Activated naive CD4-positive, alpha-beta T cell treated with anti-CD3 and anti-CD28 coated beads, Interleukin-2, amount 50 U/mL, for 24 hours (primary cell): ENCODE results near the gene EDIL3.

ENCODE experiments used
- H3K27ac Mint-ChIP-seq: one replicate; pipeline ENCODE4 v1.8.0; 2021; ENCODE audit warnings: mild to moderate bottlenecking, mixed read lengths
- H3K27me3 Mint-ChIP-seq: one replicate; pipeline ENCODE4 v1.8.0; 2021; ENCODE audit warnings: mixed read lengths
- H3K36me3 Mint-ChIP-seq: one replicate; pipeline ENCODE4 v1.8.0; 2021; ENCODE audit warnings: mixed read lengths
- H3K4me1 Mint-ChIP-seq: one replicate; pipeline ENCODE4 v1.8.0; 2021; ENCODE audit warnings: mixed read lengths
- H3K4me3 Mint-ChIP-seq: one replicate; pipeline ENCODE4 v1.8.0; 2021; ENCODE audit warnings: mild to moderate bottlenecking, mixed read lengths
- H3K9me3 Mint-ChIP-seq: one replicate; pipeline ENCODE4 v1.8.0; 2021; ENCODE audit warnings: mixed read lengths

Gene EDIL3

GRCh38 chr5:84292000-84292642 lies 92.6 kb downstream of the EDIL3 start:
- Mint-ChIP-seq H3K4me1 (no peaks in the 10 kb centered on the region), H3K9me3 (no peaks in the 10 kb centered on the region), H3K27ac (no peak overlapping the region), H3K36me3 (no peaks in the 10 kb centered on the region), H3K27me3 (no peaks in the 10 kb centered on the region), H3K4me3 (no peak overlapping the region)

GRCh38 chr5:84290673-84291072 lies 94.0 kb downstream of the EDIL3 start:
- Mint-ChIP-seq H3K27ac (no peak overlapping the region), H3K4me1 (no peaks in the 10 kb centered on the region), H3K9me3 (no peaks in the 10 kb centered on the region), H3K4me3 (no peak overlapping the region), H3K27me3 (no peaks in the 10 kb centered on the region), H3K36me3 (no peaks in the 10 kb centered on the region)

GRCh38 chr5:84290161-84290560 lies 94.5 kb downstream of the EDIL3 start:
- Mint-ChIP-seq H3K27ac (no peak overlapping the region), H3K4me1 (no peaks in the 10 kb centered on the region), H3K9me3 (no peaks in the 10 kb centered on the region), H3K27me3 (no peaks in the 10 kb centered on the region), H3K36me3 (no peaks in the 10 kb centered on the region), H3K4me3 (no peak overlapping the region)

- H3K36me3 Mint-ChIP-seq = no peaks in the 10 kb centered on the region
- H3K4me1 Mint-ChIP-seq = no peaks in the 10 kb centered on the region
- no peaks in the 10 kb centered on the region for H3K27me3 Mint-ChIP-seq
- H3K9me3 Mint-ChIP-seq = no peaks in the 10 kb centered on the region
- no peak overlapping the region for H3K4me3 Mint-ChIP-seq
- H3K27ac Mint-ChIP-seq = no peak overlapping the region
Measured at GRCh38 chr5:84287951-84288350, 96.7 kb downstream of the EDIL3 start.

- Mint-ChIP-seq H3K9me3 (no peaks in the 10 kb centered on the region), H3K27me3 (no peaks in the 10 kb centered on the region), H3K27ac (no peak overlapping the region), H3K36me3 (no peaks in the 10 kb centered on the region), H3K4me1 (no peaks in the 10 kb centered on the region), H3K4me3 (no peak overlapping the region)
Measured at GRCh38 chr5:84286662-84287061, 98.0 kb downstream of the EDIL3 start.

GRCh38 chr5:84285641-84286637 lies 98.7 kb downstream of the EDIL3 start:
- Mint-ChIP-seq H3K9me3 (no peaks in the 10 kb centered on the region), H3K27ac (no peak overlapping the region), H3K4me3 (no peak overlapping the region), H3K27me3 (no peaks in the 10 kb centered on the region), H3K4me1 (no peaks in the 10 kb centered on the region), H3K36me3 (no peaks in the 10 kb centered on the region)

- H3K9me3 Mint-ChIP-seq = no peaks in the 10 kb centered on the region
- H3K27ac Mint-ChIP-seq = no peak overlapping the region
- H3K4me3 Mint-ChIP-seq = no peak overlapping the region
- H3K36me3 Mint-ChIP-seq = no peaks in the 10 kb centered on the region
- no peaks in the 10 kb centered on the region for H3K27me3 Mint-ChIP-seq
- no peaks in the 10 kb centered on the region for H3K4me1 Mint-ChIP-seq
Measured at GRCh38 chr5:84281383-84281782, 103.3 kb downstream of the EDIL3 start.

GRCh38 chr5:84279234-84279633 lies 105.4 kb downstream of the EDIL3 start:
- no peaks in the 10 kb centered on the region for H3K4me1 Mint-ChIP-seq
- H3K27ac Mint-ChIP-seq = no peak overlapping the region
- H3K36me3 Mint-ChIP-seq = no peaks in the 10 kb centered on the region

GRCh38 chr5:84275609-84276008 lies 109.1 kb downstream of the EDIL3 start:
- Mint-ChIP-seq H3K4me1 (no peaks in the 10 kb centered on the region), H3K4me3 (no peak overlapping the region), H3K36me3 (no peaks in the 10 kb centered on the region), H3K9me3 (no peaks in the 10 kb centered on the region), H3K27me3 (no peaks in the 10 kb centered on the region), H3K27ac (no peak overlapping the region)

More at GRCh38 chr5:84279234-84279633, 105.4 kb downstream of the EDIL3 start:
- Mint-ChIP-seq H3K4me3 (no peak overlapping the region), H3K9me3 (no peaks in the 10 kb centered on the region), H3K27me3 (no peaks in the 10 kb centered on the region)

GRCh38 chr5:84274585-84275468 lies 109.9 kb downstream of the EDIL3 start:
- Mint-ChIP-seq H3K9me3 (no peaks in the 10 kb centered on the region), H3K27ac (no peak overlapping the region), H3K36me3 (no peaks in the 10 kb centered on the region), H3K4me3 (no peak overlapping the region), H3K27me3 (no peaks in the 10 kb centered on the region), H3K4me1 (no peaks in the 10 kb centered on the region)

- Mint-ChIP-seq H3K4me1 (no peaks in the 10 kb centered on the region), H3K4me3 (no peak overlapping the region), H3K27me3 (no peaks in the 10 kb centered on the region), H3K9me3 (no peaks in the 10 kb centered on the region), H3K27ac (no peak overlapping the region), H3K36me3 (no peaks in the 10 kb centered on the region)
Measured at GRCh38 chr5:84273517-84273883, 111.2 kb downstream of the EDIL3 start.

- Mint-ChIP-seq H3K27me3 (no peaks in the 10 kb centered on the region), H3K4me3 (no peak overlapping the region), H3K27ac (no peak overlapping the region), H3K4me1 (no peaks in the 10 kb centered on the region), H3K9me3 (no peaks in the 10 kb centered on the region), H3K36me3 (no peaks in the 10 kb centered on the region)
Measured at GRCh38 chr5:84272771-84273516, 111.7 kb downstream of the EDIL3 start.

- Mint-ChIP-seq H3K27ac (no peak overlapping the region), H3K4me3 (no peak overlapping the region), H3K9me3 (peaks cover 6% of the 10 kb centered on the region), H3K27me3 (peaks cover 2% of the 10 kb centered on the region), H3K4me1 (no peaks in the 10 kb centered on the region), H3K36me3 (no peaks in the 10 kb centered on the region)
Measured at GRCh38 chr5:84265739-84266550, 118.7 kb downstream of the EDIL3 start.

- peaks cover 6% of the 10 kb centered on the region for H3K9me3 Mint-ChIP-seq
Measured at GRCh38 chr5:84265130-84265529, 119.5 kb downstream of the EDIL3 start.

More at GRCh38 chr5:84265130-84265529, 119.5 kb downstream of the EDIL3 start:
- no peak overlapping the region for H3K27ac Mint-ChIP-seq
- H3K36me3 Mint-ChIP-seq = no peaks in the 10 kb centered on the region
- no peaks in the 10 kb centered on the region for H3K4me1 Mint-ChIP-seq
- no peak overlapping the region for H3K4me3 Mint-ChIP-seq
- peaks cover 2% of the 10 kb centered on the region for H3K27me3 Mint-ChIP-seq
